HepG2 (cell line): ENCODE measurements around the gene TTC22. TPM values are rescaled to one million over a fixed set of nuclear protein-coding genes. Genes with fewer than 3 reads are reported as not detected.

ENCODE experiments used
- BHLHE40 ChIP-seq: IDR thresholded peaks from 2 replicates; pipeline ENCODE4 v1.6.1; 2011; ENCODE audit warnings: low read length, improper control_type of control experiment
- CEBPG ChIP-seq: IDR thresholded peaks from 2 replicates; pipeline ENCODE4 v1.6.1; 2016
- FOSL2 ChIP-seq: sonication (generic); formaldehyde crosslinking; IDR thresholded peaks from 2 replicates; pipeline ENCODE4 v1.4.0; 2020; ENCODE audit warnings: missing genetic modification reagents
- HNF4A ChIP-seq: sonication (generic); formaldehyde crosslinking; IDR thresholded peaks from 2 replicates; pipeline ENCODE4 v1.4.0; 2020; ENCODE audit warnings: missing genetic modification reagents
- MATR3 ChIP-seq: sonication (generic); formaldehyde crosslinking; IDR thresholded peaks from 2 replicates; pipeline ENCODE4 v1.4.0; 2020; ENCODE audit warnings: missing genetic modification reagents
- NAIF1 ChIP-seq: sonication (generic); formaldehyde crosslinking; IDR thresholded peaks from 2 replicates; pipeline ENCODE4 v1.5.0; 2020; ENCODE audit warnings: mild to moderate bottlenecking, missing genetic modification reagents, borderline replicate concordance
- NCOR1 ChIP-seq: fragments of 200-600 bp; sonication (generic); IDR thresholded peaks from 2 replicates; pipeline ENCODE4 v1.7.0; 2017; ENCODE audit warnings: antibody characterized with exemption, low read length, borderline replicate concordance
- NR2F1 ChIP-seq, 2 experiments: fragments of 450-650 bp in 1 of 2; formaldehyde crosslinking in 1 of 2; IDR thresholded peaks; 2 replicates each; pipeline versions ENCODE4 v1.5.0 to v1.6.1; 2016 to 2020; ENCODE audit warnings: mild to moderate bottlenecking in 1 of 2, missing compliant biosample characterization in 1 of 2, missing genetic modification reagents in 1 of 2, moderate library complexity in 1 of 2
- SPEN ChIP-seq: sonication (generic); formaldehyde crosslinking; IDR thresholded peaks from 2 replicates; pipeline ENCODE4 v1.5.1; 2020; ENCODE audit warnings: low read depth, mild to moderate bottlenecking, missing genetic modification reagents
- TEAD3 ChIP-seq: optimal IDR thresholded peaks from 2 replicates; pipeline ENCODE3; 2016; ENCODE audit warnings: borderline replicate concordance
- ZNF3 ChIP-seq: IDR thresholded peaks from 2 replicates; pipeline ENCODE4 v1.7.0; 2017; ENCODE audit warnings: inconsistent platforms
- ZNF317 ChIP-seq: sonication (generic); formaldehyde crosslinking; IDR thresholded peaks from 2 replicates; pipeline ENCODE4 v1.5.0; 2020; ENCODE audit warnings: mild to moderate bottlenecking, missing genetic modification reagents
- ZNF331 ChIP-seq: sonication (generic); formaldehyde crosslinking; IDR thresholded peaks from 2 replicates; pipeline ENCODE4 v1.4.0; 2020; ENCODE audit warnings: missing genetic modification reagents
- ZNF513 ChIP-seq: sonication (generic); formaldehyde crosslinking; conservative IDR thresholded peaks from 2 replicates; pipeline ENCODE4 v1.5.0; 2020; ENCODE audit warnings: missing genetic modification reagents
- ZNF724P ChIP-seq: sonication (generic); formaldehyde crosslinking; IDR thresholded peaks from 2 replicates; pipeline ENCODE4 v1.8.0; 2022; ENCODE audit warnings: missing genetic modification reagents, borderline replicate concordance
- polyA plus RNA-seq, 8 experiments: library from polyadenylated mRNA; depleted of rRNA in 3 of 8; stranded (reverse) in 7 of 8; unstranded in 1 of 8; fragments of >200 nt; fragmentation: Illumina TruSeq in 4 of 8; extraction: Trizol in 4 of 8; gene quantifications; 2 replicates each; pipeline versions ENCODE4 v1.2.1 to v1.2.3, GENCODE V29; 2011 to 2016; ENCODE audit warnings: low read depth in 4 of 8, missing spikeins in 1 of 8, mixed read lengths in 1 of 8; ENCODE audit not compliant: insufficient read depth in 1 of 8
- total RNA-seq, 5 experiments: library from RNA; depleted of rRNA; stranded (reverse); fragments of >200 nt; fragmentation: Illumina TruSeq; extraction: Trizol; gene quantifications; 2 replicates each; pipeline ENCODE4 v1.2.3, GENCODE V29; 2016; ENCODE audit warnings: low read depth in 1 of 5
- TF ChIP-seq, protein P1 (sequence below): sonication (generic); formaldehyde crosslinking; conservative IDR thresholded peaks from 2 replicates; pipeline ENCODE4 v1.4.0; 2020; ENCODE audit warnings: missing genetic modification reagents
- TF ChIP-seq, protein P2 (sequence below): sonication (generic); formaldehyde crosslinking; IDR thresholded peaks from 2 replicates; pipeline ENCODE4 v1.4.0; 2020; ENCODE audit warnings: missing genetic modification reagents, borderline replicate concordance
- TF ChIP-seq, protein P3 (sequence below): sonication (generic); formaldehyde crosslinking; IDR thresholded peaks from 2 replicates; pipeline ENCODE4 v1.4.0; 2020; ENCODE audit warnings: mild to moderate bottlenecking, missing genetic modification reagents
- TF ChIP-seq, protein P4 (sequence below): IDR thresholded peaks from 2 replicates; pipeline ENCODE4 v1.6.1; 2018; ENCODE audit warnings: missing genetic modification reagents

The TTC22 gene
- total and polyA plus RNA-seq, 2 of the 13 experiments (the other 11 are each of a cell fraction or from before 2014, with no cell fraction given), result not detected

DNA sequence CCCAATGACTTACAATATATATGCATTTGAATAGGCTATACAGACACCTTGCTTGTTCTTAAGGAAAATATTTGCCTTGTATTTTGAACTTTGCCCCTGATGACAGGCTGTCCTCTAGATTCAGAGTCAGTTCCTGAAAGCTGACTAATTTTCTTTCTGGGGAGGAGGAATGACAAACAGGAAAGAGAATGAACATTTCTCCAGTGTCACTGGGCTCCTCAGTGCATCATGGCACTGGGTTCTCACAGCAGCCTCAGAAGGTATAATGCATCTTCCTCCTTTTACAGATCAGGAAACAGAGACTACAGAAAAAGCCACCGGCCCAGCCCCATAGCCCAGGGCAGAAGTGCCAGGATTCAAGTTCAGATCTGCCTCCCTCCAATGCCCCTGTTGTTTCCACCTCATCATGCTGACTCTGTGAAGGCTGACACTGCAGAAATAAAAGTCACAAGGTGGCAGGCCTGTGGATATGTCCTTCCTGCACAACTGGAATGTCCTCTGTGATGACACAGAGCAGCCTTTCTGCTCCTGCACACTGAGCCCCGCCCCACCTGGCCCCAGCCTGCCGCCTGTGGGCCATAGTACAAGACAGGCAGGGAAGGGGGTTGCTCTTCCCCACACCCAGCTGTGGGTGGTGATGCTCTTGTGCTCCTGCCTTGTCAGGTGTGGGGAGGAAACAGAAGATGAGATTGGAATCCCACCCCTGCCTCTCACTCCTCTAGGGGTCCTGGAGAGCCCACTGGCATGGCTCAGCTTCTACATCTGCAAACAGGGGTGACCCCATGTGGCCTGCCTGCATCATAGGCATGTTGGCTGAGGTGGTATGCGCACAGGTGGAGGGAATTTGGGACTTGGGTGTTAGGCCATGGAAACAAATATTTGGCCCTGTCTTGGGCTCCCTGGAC, 6.4 kb downstream of the TTC22 start (continued):
- TF ChIP-seq SPEN (no peak), FOSL2 (CRISPR knock-in tag) (peak; percentile 28; the same call in 1 of the 2 replicates), NCOR1 (peak; percentile 23; the same call in 1 of the 2 replicates), CEBPG (0 out of 2 replicates have a peak, but pooled peaks have one; percentile 32), TEAD3 (CRISPR knock-in tag) (peak; percentile 87), ZNF331 (CRISPR knock-in tag) (0 out of 2 replicates have a peak, but pooled peaks have one; percentile 44), HNF4A (CRISPR knock-in tag) (peak; percentile 54; the same call in 1 of the 2 replicates), ZNF513 (CRISPR knock-in tag) (no peak), MATR3 (CRISPR knock-in tag) (no peak), ZNF724P (CRISPR knock-in tag) (no peak), NAIF1 (CRISPR knock-in tag) (no peak), BHLHE40 (no peak), NR2F1 (CRISPR knock-in tag; IDR thresholded peaks at IDR 0.05) (no peak), ZNF317 (no peak), ZNF3 (CRISPR knock-in tag) (no peak)
- TF ChIP-seq, protein P1, sequence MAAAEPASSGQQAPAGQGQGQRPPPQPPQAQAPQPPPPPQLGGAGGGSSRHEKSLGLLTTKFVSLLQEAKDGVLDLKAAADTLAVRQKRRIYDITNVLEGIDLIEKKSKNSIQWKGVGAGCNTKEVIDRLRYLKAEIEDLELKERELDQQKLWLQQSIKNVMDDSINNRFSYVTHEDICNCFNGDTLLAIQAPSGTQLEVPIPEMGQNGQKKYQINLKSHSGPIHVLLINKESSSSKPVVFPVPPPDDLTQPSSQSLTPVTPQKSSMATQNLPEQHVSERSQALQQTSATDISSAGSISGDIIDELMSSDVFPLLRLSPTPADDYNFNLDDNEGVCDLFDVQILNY (CRISPR knock-in tag), result no peak
- TF ChIP-seq, protein P2, sequence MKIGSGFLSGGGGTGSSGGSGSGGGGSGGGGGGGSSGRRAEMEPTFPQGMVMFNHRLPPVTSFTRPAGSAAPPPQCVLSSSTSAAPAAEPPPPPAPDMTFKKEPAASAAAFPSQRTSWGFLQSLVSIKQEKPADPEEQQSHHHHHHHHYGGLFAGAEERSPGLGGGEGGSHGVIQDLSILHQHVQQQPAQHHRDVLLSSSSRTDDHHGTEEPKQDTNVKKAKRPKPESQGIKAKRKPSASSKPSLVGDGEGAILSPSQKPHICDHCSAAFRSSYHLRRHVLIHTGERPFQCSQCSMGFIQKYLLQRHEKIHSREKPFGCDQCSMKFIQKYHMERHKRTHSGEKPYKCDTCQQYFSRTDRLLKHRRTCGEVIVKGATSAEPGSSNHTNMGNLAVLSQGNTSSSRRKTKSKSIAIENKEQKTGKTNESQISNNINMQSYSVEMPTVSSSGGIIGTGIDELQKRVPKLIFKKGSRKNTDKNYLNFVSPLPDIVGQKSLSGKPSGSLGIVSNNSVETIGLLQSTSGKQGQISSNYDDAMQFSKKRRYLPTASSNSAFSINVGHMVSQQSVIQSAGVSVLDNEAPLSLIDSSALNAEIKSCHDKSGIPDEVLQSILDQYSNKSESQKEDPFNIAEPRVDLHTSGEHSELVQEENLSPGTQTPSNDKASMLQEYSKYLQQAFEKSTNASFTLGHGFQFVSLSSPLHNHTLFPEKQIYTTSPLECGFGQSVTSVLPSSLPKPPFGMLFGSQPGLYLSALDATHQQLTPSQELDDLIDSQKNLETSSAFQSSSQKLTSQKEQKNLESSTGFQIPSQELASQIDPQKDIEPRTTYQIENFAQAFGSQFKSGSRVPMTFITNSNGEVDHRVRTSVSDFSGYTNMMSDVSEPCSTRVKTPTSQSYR (CRISPR knock-in tag), result peak; percentile 28; the same call in 1 of the 2 replicates
- TF ChIP-seq, protein P3, sequence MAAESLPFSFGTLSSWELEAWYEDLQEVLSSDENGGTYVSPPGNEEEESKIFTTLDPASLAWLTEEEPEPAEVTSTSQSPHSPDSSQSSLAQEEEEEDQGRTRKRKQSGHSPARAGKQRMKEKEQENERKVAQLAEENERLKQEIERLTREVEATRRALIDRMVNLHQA, result no peak
- TF ChIP-seq, protein P4, sequence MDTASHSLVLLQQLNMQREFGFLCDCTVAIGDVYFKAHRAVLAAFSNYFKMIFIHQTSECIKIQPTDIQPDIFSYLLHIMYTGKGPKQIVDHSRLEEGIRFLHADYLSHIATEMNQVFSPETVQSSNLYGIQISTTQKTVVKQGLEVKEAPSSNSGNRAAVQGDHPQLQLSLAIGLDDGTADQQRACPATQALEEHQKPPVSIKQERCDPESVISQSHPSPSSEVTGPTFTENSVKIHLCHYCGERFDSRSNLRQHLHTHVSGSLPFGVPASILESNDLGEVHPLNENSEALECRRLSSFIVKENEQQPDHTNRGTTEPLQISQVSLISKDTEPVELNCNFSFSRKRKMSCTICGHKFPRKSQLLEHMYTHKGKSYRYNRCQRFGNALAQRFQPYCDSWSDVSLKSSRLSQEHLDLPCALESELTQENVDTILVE (CRISPR knock-in tag), result no peak
- TF ChIP-seq, all 625 proteins: peak for 54
